GM12878 (cell line): Measurements from ENCODE around the gene BTBD9. TPM values are rescaled to one million over a fixed set of nuclear protein-coding genes. Genes with fewer than 3 reads are reported as not detected.

Experiments
- ATAC-seq: fragments of 200-7000 bp; cut with Tn5 transposase; 3 replicates; pipeline ENCODE4 v1.9.1; 2020; ENCODE audit warnings: mild to moderate bottlenecking, moderate library complexity
- BruUV-seq: library from RNA; stranded (reverse); fragments of 400-500 nt; replicated peaks from 2 replicates; lab custom pipeline; 2021; lab: Mats Ljungman, UMichigan
- CTCF ChIA-PET: fragments of 300-600 bp; sonication (Branson Sonifier 250); formaldehyde crosslinking; extraction: SDS; loops from one replicate; lab custom pipeline; 2021; ENCODE audit warnings: inconsistent platforms; lab: Yijun Ruan, JAX
- POLR2A ChIA-PET: fragments of 350-600 bp; formaldehyde crosslinking; extraction: SDS; loops from one replicate; lab custom pipeline; 2021; ENCODE audit warnings: inconsistent platforms; lab: Charles Lee
- RAD21 ChIA-PET: fragments of 300-600 bp; sonication (Branson Sonifier 250); formaldehyde crosslinking; loops from one replicate; lab custom pipeline; 2023; ENCODE audit warnings: antibody characterized with exemption; ENCODE audit not compliant: unreplicated experiment; lab: Charles Lee
- SMC1A ChIA-PET: fragments of 300-600 bp; sonication (Branson Sonifier 250); formaldehyde crosslinking; loops from one replicate; lab custom pipeline; 2023; ENCODE audit not compliant: unreplicated experiment, uncharacterized antibody; lab: Charles Lee
- DNase-seq: peaks from one replicate; pipeline ENCODE4 v3.0.0-alpha.2; 2011; ENCODE audit warnings: low read depth, low spot score
- FAIRE-seq: peaks from 3 replicates; lab custom pipeline; 2011; peaks lifted over from hg19 to GRCh38; lab: Jason Lieb, UNC
- H2AFZ ChIP-seq: 2 replicates; pipeline ENCODE4 v1.6.0; 2011; ENCODE audit warnings: low read depth, low read length, control low read depth; ENCODE audit not compliant: control insufficient read depth
- H3K27ac ChIP-seq: 2 replicates; pipeline ENCODE4 v1.5.1; 2011; ENCODE audit warnings: control low read depth; ENCODE audit not compliant: control insufficient read depth, insufficient read depth
- H3K27me3 ChIP-seq, 2 experiments: replicated peaks in 1 of 2; 2 replicates each; pipeline versions ENCODE4 v1.6.0 to v1.6.1; 2011; ENCODE audit warnings: low read length in 1 of 2; ENCODE audit not compliant: control insufficient read depth in 2 of 2, insufficient read depth in 2 of 2
- H3K36me3 ChIP-seq, 2 experiments: 2 replicates each; pipeline ENCODE4 v1.5.1; 2011; ENCODE audit warnings: low read length in 1 of 2; ENCODE audit not compliant: control insufficient read depth in 2 of 2, insufficient read depth in 2 of 2
- H3K4me1 ChIP-seq: 2 replicates; pipeline ENCODE4 v1.6.1; 2011; ENCODE audit warnings: mild to moderate bottlenecking, low read length, moderate library complexity, mixed read lengths; ENCODE audit not compliant: control insufficient read depth, insufficient read depth
- H3K4me2 ChIP-seq: 2 replicates; pipeline ENCODE4 v1.6.0; 2011; ENCODE audit warnings: control low read depth; ENCODE audit not compliant: control insufficient read depth, insufficient read depth
- H3K4me3 ChIP-seq: fragments of 200-600 bp; sonication (generic); 2 replicates; pipeline ENCODE4 v1.5.1; 2016
- H3K79me2 ChIP-seq: 2 replicates; pipeline ENCODE4 v1.6.0; 2011; ENCODE audit warnings: low read length; ENCODE audit not compliant: control insufficient read depth, insufficient read depth
- H3K9ac ChIP-seq: 2 replicates; pipeline ENCODE4 v1.8.0; 2011; ENCODE audit warnings: low read length, control low read depth, mixed read lengths; ENCODE audit not compliant: control insufficient read depth, insufficient read depth
- H3K9me3 ChIP-seq: replicated peaks from 3 replicates; pipeline ENCODE4 v1.5.1; 2011; ENCODE audit warnings: mild to moderate bottlenecking, low read length; ENCODE audit not compliant: control insufficient read depth, insufficient read depth
- H4K20me1 ChIP-seq: 2 replicates; pipeline ENCODE4 v1.6.0; 2011; ENCODE audit not compliant: control insufficient read depth, insufficient read depth
- EGR1 ChIP-seq, 2 experiments: IDR thresholded peaks; 1 replicate in 1 of 2; 2 replicates in 1 of 2; pipeline ENCODE4 v1.6.1; 2011 to 2012; ENCODE audit warnings: low read depth in 2 of 2, low read length in 2 of 2, borderline replicate concordance in 1 of 2, mild to moderate bottlenecking in 1 of 2, moderate library complexity in 1 of 2
- KAT2A ChIP-seq: conservative IDR thresholded peaks from 2 replicates; pipeline ENCODE4 v1.6.1; 2011; ENCODE audit warnings: low read depth, low read length; ENCODE audit not compliant: control insufficient read depth
- MEF2B ChIP-seq: fragments of 450-650 bp; IDR thresholded peaks from 2 replicates; pipeline ENCODE4 v1.6.1; 2018; ENCODE audit warnings: mild to moderate bottlenecking, moderate library complexity; ENCODE audit not compliant: partially characterized antibody, poor library complexity, severe bottlenecking
- NBN ChIP-seq: fragments of 450-650 bp; IDR thresholded peaks from 2 replicates; pipeline ENCODE4 v1.6.1; 2016
- POLR2AphosphoS5 ChIP-seq: IDR thresholded peaks from 2 replicates; pipeline ENCODE4 v1.6.1; 2011; ENCODE audit warnings: mild to moderate bottlenecking, low read length, inconsistent platforms
- SMARCA5 ChIP-seq: fragments of 450-650 bp; IDR thresholded peaks from 2 replicates; pipeline ENCODE4 v1.6.1; 2017; ENCODE audit warnings: mild to moderate bottlenecking
- TARDBP ChIP-seq: IDR thresholded peaks from 2 replicates; pipeline ENCODE4 v1.6.1; 2016; ENCODE audit warnings: borderline replicate concordance
- TCF12 ChIP-seq: IDR thresholded peaks from 2 replicates; pipeline ENCODE4 v1.6.1; 2011; ENCODE audit warnings: low read depth, mild to moderate bottlenecking, low read length
- TCF3 ChIP-seq: IDR thresholded peaks from 2 replicates; pipeline ENCODE4 v1.6.1; 2012; ENCODE audit warnings: low read depth, mild to moderate bottlenecking, low read length, borderline replicate concordance; ENCODE audit not compliant: insufficient read depth
- WGBS: methylation state at CpG from one replicate; pipeline ENCODE4 v1.1.6; 2016; ENCODE audit warnings: low lambda C conversion rate; ENCODE audit not compliant: insufficient replicate concordance, insufficient coverage; ENCODE audit errors: missing lambda C conversion rate; 5-methylcytosine and 5-hydroxymethylcytosine counted together
- in situ Hi-C: fragments of 300-500 bp; cut with MboI; formaldehyde crosslinking; loops from 9 replicates; pipeline ENCODE4 v1.14.3; 2018; ENCODE audit warnings: mixed read lengths
- intact Hi-C: fragments of 100-400 bp; cut with micrococcal nuclease; formaldehyde crosslinking; loops from one replicate; pipeline ENCODE4 v1.14.2; 2022; ENCODE audit not compliant: unreplicated experiment
- polyA plus RNA-seq, 11 experiments: library from polyadenylated mRNA; depleted of rRNA in 4 of 11; unstranded in 6 of 11; stranded (reverse) in 5 of 11; fragments of >200 nt; fragmentation: Nextera tagmentation in 4 of 11; fragmentation: Illumina TruSeq in 1 of 11; extraction: Ambion mirVana in 4 of 11; extraction: Trizol in 1 of 11; gene quantifications; 1 replicate in 1 of 11; 2 replicates in 10 of 11; pipeline versions ENCODE4 v1.2.1 to v1.2.3, GENCODE V29; 2011 to 2016; ENCODE audit warnings: inconsistent platforms in 2 of 11, missing spikeins in 2 of 11, low read depth in 1 of 11
- total RNA-seq, 4 experiments: library from RNA; depleted of rRNA in 3 of 4; stranded (reverse); fragments of >200 nt in 3 of 4; fragmentation: Illumina TruSeq in 1 of 4; extraction: Trizol in 1 of 4; gene quantifications; 2 replicates each; pipeline versions ENCODE4 v1.2.1 to v1.2.3, GENCODE V29; 2013 to 2021
- TF ChIP-seq, protein P1 (sequence below): IDR thresholded peaks from 2 replicates; pipeline ENCODE4 v1.6.1; 2011; ENCODE audit warnings: low read depth, mild to moderate bottlenecking, low read length, moderate library complexity, borderline replicate concordance; ENCODE audit errors: extremely low read depth
- TF ChIP-seq, protein P2 (sequence below): fragments of 450-650 bp; IDR thresholded peaks from 2 replicates; pipeline ENCODE4 v1.6.1; 2016; ENCODE audit warnings: mild to moderate bottlenecking

Gene BTBD9
- total and polyA plus RNA-seq, 10 of the 15 experiments (the other 5 are each of a cell fraction or from before 2014, with no cell fraction given): 0.22 to 8.6 (median 4.6) TPM

DNA sequence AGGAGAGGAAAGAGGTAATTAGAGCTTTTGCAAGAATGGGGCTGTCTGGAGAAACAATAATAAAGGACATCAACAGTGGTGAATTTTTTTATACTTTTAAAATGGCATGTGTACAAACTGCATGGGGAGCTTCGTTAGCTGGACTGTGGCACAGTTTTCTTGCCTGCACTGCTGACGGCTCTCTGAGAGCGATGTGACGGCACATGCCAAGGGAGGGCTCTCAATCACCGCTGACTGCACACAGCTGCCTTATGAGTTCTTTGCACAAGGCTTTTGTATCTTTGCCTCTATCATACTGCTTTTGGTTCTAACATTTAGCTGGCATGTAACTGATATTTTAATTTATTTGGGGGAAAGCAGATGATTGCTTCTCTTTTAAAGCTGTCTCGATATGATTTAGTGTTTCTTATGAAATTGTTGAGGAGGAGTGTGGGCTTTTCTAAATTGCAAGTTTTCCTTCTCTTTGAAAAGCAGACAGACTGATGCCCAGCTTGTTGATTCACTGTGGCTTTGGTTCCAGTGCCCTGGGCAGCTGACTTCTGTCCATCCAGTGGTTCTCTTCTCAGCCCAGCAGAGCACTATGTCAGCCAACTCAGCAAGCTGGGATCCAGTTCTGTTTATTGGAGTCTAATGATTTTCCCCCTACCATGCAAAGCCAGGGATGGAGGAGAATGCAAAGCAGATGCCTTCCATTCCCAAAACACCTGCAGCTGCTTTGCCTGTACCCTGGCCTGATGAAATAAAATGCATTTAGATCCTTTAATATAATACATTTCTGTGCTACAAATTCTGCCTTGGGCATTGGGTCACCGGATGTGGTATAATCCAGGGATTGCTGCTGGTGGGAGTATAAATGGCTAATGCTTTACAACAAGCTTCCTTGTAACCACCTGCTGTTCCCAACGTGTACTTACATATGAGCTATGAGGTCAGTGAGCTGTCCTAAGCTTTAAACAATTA is 496.3 kb downstream of the BTBD9 start:
- ChIA-PET POLR2A (no interaction called here), RAD21 (no interaction called here), CTCF (interaction anchor here (0.7 to 1.5 kb wide), 2 partner anchors 10 to 111 kb away, joined by 3 to 6 read pairs; no protein-coding TSS in a partner anchor), SMC1A (interaction anchor here (1.0 to 1.8 kb wide), 2 partner anchors 351 to 441 kb away, joined by 3 to 4 read pairs; no protein-coding TSS in a partner anchor)
- Histone ChIP-seq H3K27ac (no peak overlapping the region), H3K79me2 (no peaks in the 10 kb centered on the region), H3K27me3 (no peaks in the 10 kb centered on the region), H3K4me2 (no peak overlapping the region), H2AFZ (no peak overlapping the region), H4K20me1 (no peaks in the 10 kb centered on the region), H3K4me3 (no peak overlapping the region), H3K36me3 (peaks cover 0 to 6% of the 10 kb centered on the region in 2 experiments; a peak in 3 of 4 replicates), H3K4me1 (0 out of 2 replicates have a peak, but pooled peaks cover 4% of the 10 kb centered on the region), H3K9me3 (no peaks in the 10 kb centered on the region), H3K9ac (no peak overlapping the region)
- in situ Hi-C loops: no loop called here
- DNase-seq: no peak
- TF ChIP-seq MEF2B: no peak
- no peak for TF ChIP-seq SMARCA5
- TF ChIP-seq, protein P1, sequence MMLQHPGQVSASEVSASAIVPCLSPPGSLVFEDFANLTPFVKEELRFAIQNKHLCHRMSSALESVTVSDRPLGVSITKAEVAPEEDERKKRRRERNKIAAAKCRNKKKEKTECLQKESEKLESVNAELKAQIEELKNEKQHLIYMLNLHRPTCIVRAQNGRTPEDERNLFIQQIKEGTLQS: no peak
- no peak for TF ChIP-seq TCF12
- no peak for TF ChIP-seq KAT2A
- no peak for TF ChIP-seq EGR1 (IDR thresholded peaks at IDR 0.05; ENCODE audit: borderline replicate concordance in 1 of 2, low read depth in 2 of 2, low read length in 2 of 2)
- TF ChIP-seq, protein P2, sequence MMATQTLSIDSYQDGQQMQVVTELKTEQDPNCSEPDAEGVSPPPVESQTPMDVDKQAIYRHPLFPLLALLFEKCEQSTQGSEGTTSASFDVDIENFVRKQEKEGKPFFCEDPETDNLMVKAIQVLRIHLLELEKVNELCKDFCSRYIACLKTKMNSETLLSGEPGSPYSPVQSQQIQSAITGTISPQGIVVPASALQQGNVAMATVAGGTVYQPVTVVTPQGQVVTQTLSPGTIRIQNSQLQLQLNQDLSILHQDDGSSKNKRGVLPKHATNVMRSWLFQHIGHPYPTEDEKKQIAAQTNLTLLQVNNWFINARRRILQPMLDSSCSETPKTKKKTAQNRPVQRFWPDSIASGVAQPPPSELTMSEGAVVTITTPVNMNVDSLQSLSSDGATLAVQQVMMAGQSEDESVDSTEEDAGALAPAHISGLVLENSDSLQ: no peak
- no peak for TF ChIP-seq TCF3
- TF ChIP-seq TARDBP: no peak
- TF ChIP-seq POLR2AphosphoS5: no peak
- TF ChIP-seq NBN: no peak
- WGBS: 92% methylated on average over 8 of the region's 8 CpGs
- intact Hi-C loops: no loop called here
- FAIRE-seq: no peak
- no TSS peak for BruUV-seq
- no peak for ATAC-seq
